SK-N-SH (cell line): ENCODE data around the gene DNAH1.

Experiments used
- FOXM1 ChIP-seq: IDR thresholded peaks from 2 replicates; pipeline ENCODE4 v1.4.0; 2012; ENCODE audit warnings: low read depth, mild to moderate bottlenecking
- GABPA ChIP-seq: IDR thresholded peaks from 2 replicates; pipeline ENCODE4 v1.4.0; 2012; ENCODE audit warnings: low read depth, mild to moderate bottlenecking
- GATA2 ChIP-seq: sonication (generic); formaldehyde crosslinking; IDR thresholded peaks from 2 replicates; pipeline ENCODE4 v1.5.0; 2020; ENCODE audit warnings: mild to moderate bottlenecking, missing genetic modification reagents
- MXI1 ChIP-seq: IDR thresholded peaks from 2 replicates; pipeline ENCODE4 v1.6.1; 2012; ENCODE audit warnings: mild to moderate bottlenecking, low read depth, low read length, improper control_type of control experiment
- NRF1 ChIP-seq: IDR thresholded peaks from 2 replicates; pipeline ENCODE4 v1.6.1; 2012; ENCODE audit warnings: low read depth, mild to moderate bottlenecking, low read length
- POLR2AphosphoS5 ChIP-seq: IDR thresholded peaks from 2 replicates; pipeline ENCODE4 v1.6.1; 2012; ENCODE audit warnings: low read depth, low read length
- RAD21 ChIP-seq: IDR thresholded peaks from 2 replicates; pipeline ENCODE4 v1.6.1; 2012; ENCODE audit warnings: mild to moderate bottlenecking, low read length
- TAF1 ChIP-seq: IDR thresholded peaks from 2 replicates; pipeline ENCODE4 v1.6.1; 2012; ENCODE audit warnings: low read depth, mild to moderate bottlenecking, low read length, moderate library complexity, borderline replicate concordance
- TEAD4 ChIP-seq: IDR thresholded peaks from 2 replicates; pipeline ENCODE4 v1.4.0; 2012; ENCODE audit warnings: mild to moderate bottlenecking, borderline replicate concordance; ENCODE audit not compliant: insufficient read depth
- TF ChIP-seq, protein P1 (sequence below): fragments of 200-600 bp; sonication (generic); IDR thresholded peaks from 2 replicates; pipeline ENCODE4 v1.6.1; 2017; ENCODE audit warnings: antibody characterized with exemption, mild to moderate bottlenecking, moderate library complexity
- TF ChIP-seq, protein P2 (sequence below): IDR thresholded peaks from 2 replicates; pipeline ENCODE4; 2012
- TF ChIP-seq, protein P3 (sequence below): IDR thresholded peaks from 2 replicates; pipeline ENCODE4 v1.6.1; 2012; ENCODE audit warnings: mild to moderate bottlenecking, low read depth, low read length, moderate library complexity
- TF ChIP-seq, protein P4 (sequence below): fragments of 150-350 bp; IDR thresholded peaks from 2 replicates; pipeline ENCODE4 v1.6.1; 2017; ENCODE audit warnings: antibody characterized with exemption, low read length, low read depth, borderline replicate concordance
- TF ChIP-seq, protein P5 (sequence below): IDR thresholded peaks from 2 replicates; pipeline ENCODE4 v1.4.0; 2012; ENCODE audit warnings: low read depth

DNA sequence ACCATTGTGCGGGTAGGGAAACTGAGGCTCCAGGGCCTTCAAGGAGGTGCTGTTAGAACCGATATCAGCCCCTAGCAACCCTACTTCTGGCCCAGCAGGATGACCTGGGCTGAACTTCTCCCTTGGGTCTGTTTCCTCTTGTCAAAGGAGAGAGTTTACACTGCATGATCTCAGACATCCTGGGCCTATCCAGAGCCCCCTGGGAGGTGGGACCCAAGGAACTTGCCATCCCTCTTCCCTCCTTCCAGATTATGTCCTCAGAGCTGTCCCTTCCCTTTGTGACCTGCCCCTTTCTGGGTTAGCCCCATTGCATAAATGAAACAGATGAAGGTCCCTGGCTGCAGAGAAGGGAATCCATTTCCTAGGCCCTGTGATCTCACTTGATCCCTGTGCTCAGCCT is 12.3 kb upstream of the DNAH1 start:
- TF ChIP-seq, protein P1, sequence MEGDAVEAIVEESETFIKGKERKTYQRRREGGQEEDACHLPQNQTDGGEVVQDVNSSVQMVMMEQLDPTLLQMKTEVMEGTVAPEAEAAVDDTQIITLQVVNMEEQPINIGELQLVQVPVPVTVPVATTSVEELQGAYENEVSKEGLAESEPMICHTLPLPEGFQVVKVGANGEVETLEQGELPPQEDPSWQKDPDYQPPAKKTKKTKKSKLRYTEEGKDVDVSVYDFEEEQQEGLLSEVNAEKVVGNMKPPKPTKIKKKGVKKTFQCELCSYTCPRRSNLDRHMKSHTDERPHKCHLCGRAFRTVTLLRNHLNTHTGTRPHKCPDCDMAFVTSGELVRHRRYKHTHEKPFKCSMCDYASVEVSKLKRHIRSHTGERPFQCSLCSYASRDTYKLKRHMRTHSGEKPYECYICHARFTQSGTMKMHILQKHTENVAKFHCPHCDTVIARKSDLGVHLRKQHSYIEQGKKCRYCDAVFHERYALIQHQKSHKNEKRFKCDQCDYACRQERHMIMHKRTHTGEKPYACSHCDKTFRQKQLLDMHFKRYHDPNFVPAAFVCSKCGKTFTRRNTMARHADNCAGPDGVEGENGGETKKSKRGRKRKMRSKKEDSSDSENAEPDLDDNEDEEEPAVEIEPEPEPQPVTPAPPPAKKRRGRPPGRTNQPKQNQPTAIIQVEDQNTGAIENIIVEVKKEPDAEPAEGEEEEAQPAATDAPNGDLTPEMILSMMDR: no peak
- TF ChIP-seq POLR2AphosphoS5: no peak
- TF ChIP-seq, protein P2, sequence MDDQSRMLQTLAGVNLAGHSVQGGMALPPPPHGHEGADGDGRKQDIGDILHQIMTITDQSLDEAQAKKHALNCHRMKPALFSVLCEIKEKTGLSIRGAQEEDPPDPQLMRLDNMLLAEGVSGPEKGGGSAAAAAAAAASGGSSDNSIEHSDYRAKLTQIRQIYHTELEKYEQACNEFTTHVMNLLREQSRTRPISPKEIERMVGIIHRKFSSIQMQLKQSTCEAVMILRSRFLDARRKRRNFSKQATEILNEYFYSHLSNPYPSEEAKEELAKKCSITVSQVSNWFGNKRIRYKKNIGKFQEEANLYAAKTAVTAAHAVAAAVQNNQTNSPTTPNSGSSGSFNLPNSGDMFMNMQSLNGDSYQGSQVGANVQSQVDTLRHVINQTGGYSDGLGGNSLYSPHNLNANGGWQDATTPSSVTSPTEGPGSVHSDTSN: no peak
- TF ChIP-seq RAD21: no peak
- TF ChIP-seq TAF1: no peak
- TF ChIP-seq NRF1: no peak
- TF ChIP-seq FOXM1: no peak
- no peak for TF ChIP-seq GATA2
- no peak for TF ChIP-seq MXI1
- TF ChIP-seq GABPA: no peak
- TF ChIP-seq, protein P3, sequence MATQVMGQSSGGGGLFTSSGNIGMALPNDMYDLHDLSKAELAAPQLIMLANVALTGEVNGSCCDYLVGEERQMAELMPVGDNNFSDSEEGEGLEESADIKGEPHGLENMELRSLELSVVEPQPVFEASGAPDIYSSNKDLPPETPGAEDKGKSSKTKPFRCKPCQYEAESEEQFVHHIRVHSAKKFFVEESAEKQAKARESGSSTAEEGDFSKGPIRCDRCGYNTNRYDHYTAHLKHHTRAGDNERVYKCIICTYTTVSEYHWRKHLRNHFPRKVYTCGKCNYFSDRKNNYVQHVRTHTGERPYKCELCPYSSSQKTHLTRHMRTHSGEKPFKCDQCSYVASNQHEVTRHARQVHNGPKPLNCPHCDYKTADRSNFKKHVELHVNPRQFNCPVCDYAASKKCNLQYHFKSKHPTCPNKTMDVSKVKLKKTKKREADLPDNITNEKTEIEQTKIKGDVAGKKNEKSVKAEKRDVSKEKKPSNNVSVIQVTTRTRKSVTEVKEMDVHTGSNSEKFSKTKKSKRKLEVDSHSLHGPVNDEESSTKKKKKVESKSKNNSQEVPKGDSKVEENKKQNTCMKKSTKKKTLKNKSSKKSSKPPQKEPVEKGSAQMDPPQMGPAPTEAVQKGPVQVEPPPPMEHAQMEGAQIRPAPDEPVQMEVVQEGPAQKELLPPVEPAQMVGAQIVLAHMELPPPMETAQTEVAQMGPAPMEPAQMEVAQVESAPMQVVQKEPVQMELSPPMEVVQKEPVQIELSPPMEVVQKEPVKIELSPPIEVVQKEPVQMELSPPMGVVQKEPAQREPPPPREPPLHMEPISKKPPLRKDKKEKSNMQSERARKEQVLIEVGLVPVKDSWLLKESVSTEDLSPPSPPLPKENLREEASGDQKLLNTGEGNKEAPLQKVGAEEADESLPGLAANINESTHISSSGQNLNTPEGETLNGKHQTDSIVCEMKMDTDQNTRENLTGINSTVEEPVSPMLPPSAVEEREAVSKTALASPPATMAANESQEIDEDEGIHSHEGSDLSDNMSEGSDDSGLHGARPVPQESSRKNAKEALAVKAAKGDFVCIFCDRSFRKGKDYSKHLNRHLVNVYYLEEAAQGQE: no peak
- TF ChIP-seq, protein P4, sequence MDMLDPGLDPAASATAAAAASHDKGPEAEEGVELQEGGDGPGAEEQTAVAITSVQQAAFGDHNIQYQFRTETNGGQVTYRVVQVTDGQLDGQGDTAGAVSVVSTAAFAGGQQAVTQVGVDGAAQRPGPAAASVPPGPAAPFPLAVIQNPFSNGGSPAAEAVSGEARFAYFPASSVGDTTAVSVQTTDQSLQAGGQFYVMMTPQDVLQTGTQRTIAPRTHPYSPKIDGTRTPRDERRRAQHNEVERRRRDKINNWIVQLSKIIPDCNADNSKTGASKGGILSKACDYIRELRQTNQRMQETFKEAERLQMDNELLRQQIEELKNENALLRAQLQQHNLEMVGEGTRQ: no peak
- no peak for TF ChIP-seq TEAD4
- TF ChIP-seq, protein P5, sequence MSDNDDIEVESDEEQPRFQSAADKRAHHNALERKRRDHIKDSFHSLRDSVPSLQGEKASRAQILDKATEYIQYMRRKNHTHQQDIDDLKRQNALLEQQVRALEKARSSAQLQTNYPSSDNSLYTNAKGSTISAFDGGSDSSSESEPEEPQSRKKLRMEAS: no peak
